ENCODE data around the gene RHOH.

DNA sequence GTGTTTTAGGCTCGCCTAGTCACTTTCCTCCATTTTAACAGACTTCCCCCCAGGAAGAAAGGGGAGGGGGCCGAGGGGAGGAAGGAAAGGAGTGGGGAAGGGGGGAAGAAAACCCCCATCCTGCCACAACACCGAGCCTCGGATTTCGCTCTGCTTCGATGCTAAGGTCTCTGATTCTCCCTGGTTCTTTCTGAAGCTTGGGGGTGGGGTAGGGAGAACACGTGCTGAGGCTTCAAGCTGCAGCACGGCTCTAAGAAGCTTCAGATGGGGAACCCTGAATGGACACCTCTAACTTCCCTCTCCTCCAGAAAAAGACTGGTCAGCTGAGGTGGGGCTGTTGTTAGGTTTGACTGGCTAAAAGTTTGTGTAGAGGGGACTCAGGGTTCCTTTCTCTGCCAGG, 61.8 kb downstream of the RHOH start:
- TF ChIP-seq TCF12 (IDR thresholded peaks at IDR 0.05; ENCODE audit: low read depth) (no peak), NFIC (IDR thresholded peaks at IDR 0.05) (no peak), EP300 (IDR thresholded peaks at IDR 0.05; ENCODE audit: borderline replicate concordance) (no peak)
